Right atrium auricular region (tissue), 2 donors: ENCODE data around the gene UNC93A. TPM values are rescaled to one million over a fixed set of nuclear protein-coding genes. Genes with fewer than 3 reads are reported as not detected.

Source experiments
- DNase-seq: peaks from one replicate; pipeline ENCODE4 v3.0.0-alpha.2; 2019; ENCODE audit warnings: low spot score
- H3K27ac ChIP-seq, 2 donors: fragments of 200-600 bp; sonication (generic); 1 replicate in 1 of 2; 2 replicates in 1 of 2; pipeline ENCODE4 v1.5.1; 2016 to 2019
- H3K27me3 ChIP-seq, 2 donors: fragments of 200-600 bp; sonication (generic); one replicate each; pipeline versions ENCODE4 v1.5.1 to v1.6.0; 2017 to 2019
- H3K36me3 ChIP-seq: fragments of 200-600 bp; sonication (generic); one replicate; pipeline ENCODE4 v1.5.1; 2016
- H3K4me1 ChIP-seq, 2 donors: fragments of 200-600 bp; sonication (generic); one replicate each; pipeline versions ENCODE4 v1.5.1 to v1.6.0; 2017 to 2019
- H3K4me3 ChIP-seq, 2 donors: fragments of 200-600 bp; sonication (generic); 1 replicate in 1 of 2; 2 replicates in 1 of 2; pipeline ENCODE4 v1.5.1; 2017 to 2019; ENCODE audit warnings: mild to moderate bottlenecking in 1 of 2, moderate library complexity in 1 of 2
- H3K9me3 ChIP-seq, 2 donors: fragments of 200-600 bp; sonication (generic); one replicate each; pipeline ENCODE4 v1.5.1; 2019
- CTCF ChIP-seq, 2 donors: fragments of 200-600 bp; sonication (generic); IDR thresholded peaks; one replicate each; pipeline ENCODE4 v1.5.1; 2019; ENCODE audit warnings: antibody characterized with exemption in 2 of 2
- total RNA-seq, 2 donors: library from RNA; depleted of rRNA; stranded (reverse); fragments of >200 nt; gene quantifications; one replicate each; pipeline ENCODE4 v1.1.0, GENCODE V29; 2016

Gene UNC93A
- total RNA-seq, 2 donors from 2014 or later = not detected

- DNase-seq = no peak
- Histone ChIP-seq H3K4me1 (no peaks in the 10 kb centered on the region), H3K4me3 (no peak overlapping the region), H3K9me3 (no peaks in the 10 kb centered on the region), H3K27ac (no peak overlapping the region), H3K36me3 (no peaks in the 10 kb centered on the region), H3K27me3 (no peaks in the 10 kb centered on the region)
- TF ChIP-seq CTCF (IDR thresholded peaks at IDR 0.05) = no peak
Observed at GRCh38 chr6:167329014-167329413, 37.9 kb downstream of the UNC93A start.

- Histone ChIP-seq H3K9me3 (no peaks in the 10 kb centered on the region), H3K27ac (no peak overlapping the region), H3K4me3 (no peak overlapping the region), H3K4me1 (no peaks in the 10 kb centered on the region), H3K27me3 (no peaks in the 10 kb centered on the region), H3K36me3 (no peaks in the 10 kb centered on the region)
- no peak for TF ChIP-seq CTCF (IDR thresholded peaks at IDR 0.05)
- DNase-seq = no peak
Observed at GRCh38 chr6:167330750-167331149, 39.6 kb downstream of the UNC93A start.

- DNase-seq = no peak
- Histone ChIP-seq H3K9me3 (no peaks in the 10 kb centered on the region), H3K27ac (no peak overlapping the region), H3K4me3 (no peak overlapping the region), H3K27me3 (no peaks in the 10 kb centered on the region), H3K36me3 (no peaks in the 10 kb centered on the region), H3K4me1 (no peaks in the 10 kb centered on the region)
- no peak for TF ChIP-seq CTCF (IDR thresholded peaks at IDR 0.05)
Observed at GRCh38 chr6:167331565-167331964, 40.5 kb downstream of the UNC93A start.

DNA sequence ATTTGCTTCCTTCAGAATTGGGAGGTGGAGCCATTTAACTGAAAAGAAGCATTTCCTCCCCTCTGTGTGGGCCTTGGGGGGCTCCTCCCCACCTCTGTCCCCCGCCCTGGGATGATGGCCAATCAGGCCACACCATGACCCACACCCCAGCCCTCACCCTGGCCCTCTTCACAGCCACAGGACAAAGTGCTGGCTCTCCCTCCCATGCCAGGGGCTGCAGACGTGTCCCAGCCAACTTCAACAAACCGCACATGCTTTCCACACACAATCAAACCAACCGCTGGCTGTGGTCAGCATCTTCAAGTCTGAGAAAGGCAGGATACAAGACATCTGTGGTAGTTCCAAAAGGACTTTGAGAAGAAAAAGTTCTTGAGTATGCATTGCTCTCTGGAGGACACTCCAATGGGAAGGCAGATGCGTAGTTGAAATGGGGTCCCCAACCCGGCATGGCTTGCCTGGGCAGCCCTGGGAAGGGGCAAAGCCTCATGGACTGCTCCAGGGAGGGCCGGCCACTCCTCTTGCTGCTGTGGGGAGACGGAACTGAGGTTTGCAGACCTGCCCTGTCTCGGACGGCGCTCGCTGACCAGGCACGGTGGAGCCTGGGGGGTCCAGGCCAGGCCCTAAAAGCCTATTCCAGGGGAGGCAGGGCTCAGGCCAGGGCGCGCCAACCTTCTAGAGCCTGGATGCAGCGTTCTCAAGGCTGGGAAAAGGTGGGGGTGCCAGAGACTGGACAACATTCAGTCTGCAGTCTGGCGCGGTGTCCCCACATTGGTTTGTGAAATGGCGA lies 45.9 kb downstream of the UNC93A start:
- no peaks in the 10 kb centered on the region for H3K36me3 ChIP-seq
- no peaks in the 10 kb centered on the region for H3K9me3 ChIP-seq
- H3K4me1 ChIP-seq = no peaks in the 10 kb centered on the region
- no peak overlapping the region for H3K27ac ChIP-seq
- no peaks in the 10 kb centered on the region for H3K27me3 ChIP-seq
- no peak for DNase-seq
- no peak overlapping the region for H3K4me3 ChIP-seq
- no peak for TF ChIP-seq CTCF (IDR thresholded peaks at IDR 0.05)

GRCh38 chr6:167337675-167338449 lies 46.7 kb downstream of the UNC93A start:
- no peaks in the 10 kb centered on the region for H3K27me3 ChIP-seq
- DNase-seq = no peak
- H3K27ac ChIP-seq = no peak overlapping the region
- H3K4me3 ChIP-seq = no peak overlapping the region
- no peak for TF ChIP-seq CTCF (IDR thresholded peaks at IDR 0.05)
- H3K36me3 ChIP-seq = no peaks in the 10 kb centered on the region
- H3K9me3 ChIP-seq = no peaks in the 10 kb centered on the region
- H3K4me1 ChIP-seq = no peaks in the 10 kb centered on the region
